Fibroblast of skin of scalp (primary cell): ENCODE data around the gene CD34.

Experiments used
- DNase-seq: peaks from one replicate; pipeline ENCODE4 v3.0.0-alpha.2; 2013

The CD34 gene

GRCh38 chr1:207852576-207853371 lies 58.2 kb downstream of the CD34 start:
- DNase-seq: no peak

GRCh38 chr1:207851696-207852095 lies 59.2 kb downstream of the CD34 start:
- no peak for DNase-seq

- DNase-seq: no peak
Observed at GRCh38 chr1:207850621-207851407, 60.1 kb downstream of the CD34 start.

GRCh38 chr1:207849646-207850045 lies 61.3 kb downstream of the CD34 start:
- no peak for DNase-seq

- DNase-seq: no peak
Observed at GRCh38 chr1:207849016-207849415, 61.9 kb downstream of the CD34 start.

- DNase-seq: no peak
Observed at GRCh38 chr1:207848234-207848633, 62.7 kb downstream of the CD34 start.

- no peak for DNase-seq
Observed at GRCh38 chr1:207847116-207847515, 63.8 kb downstream of the CD34 start.

- no peak for DNase-seq
Observed at GRCh38 chr1:207845109-207845508, 65.8 kb downstream of the CD34 start.

- DNase-seq: no peak
Observed at GRCh38 chr1:207844371-207844770, 66.6 kb downstream of the CD34 start.

GRCh38 chr1:207842506-207842905 lies 68.4 kb downstream of the CD34 start:
- DNase-seq: no peak

GRCh38 chr1:207841901-207842300 lies 69.0 kb downstream of the CD34 start:
- DNase-seq: no peak

GRCh38 chr1:207841293-207841692 lies 69.6 kb downstream of the CD34 start:
- DNase-seq: no peak

- no peak for DNase-seq
Observed at GRCh38 chr1:207840380-207840779, 70.5 kb downstream of the CD34 start.

- DNase-seq: no peak
Observed at GRCh38 chr1:207839083-207839413, 71.9 kb downstream of the CD34 start.

- no peak for DNase-seq
Observed at GRCh38 chr1:207838156-207839082, 72.5 kb downstream of the CD34 start.

- no peak for DNase-seq
Observed at GRCh38 chr1:207837673-207838072, 73.3 kb downstream of the CD34 start.

- no peak for DNase-seq
Observed at GRCh38 chr1:207836591-207837347, 74.2 kb downstream of the CD34 start.

GRCh38 chr1:207835958-207836357 lies 75.0 kb downstream of the CD34 start:
- DNase-seq: no peak

- DNase-seq: no peak
Observed at GRCh38 chr1:207833956-207834660, 76.8 kb downstream of the CD34 start.

- no peak for DNase-seq
Observed at GRCh38 chr1:207833381-207833780, 77.5 kb downstream of the CD34 start.

- no peak for DNase-seq
Observed at GRCh38 chr1:207832796-207833195, 78.1 kb downstream of the CD34 start.
